ENCODE data around the gene ERC2. TPM values are rescaled to one million over a fixed set of nuclear protein-coding genes. Genes with fewer than 3 reads are reported as not detected.
A peak's percentile ranks its signal among the peaks of the same experiment; 100 is the strongest.

The ERC2 gene
- total RNA-seq, 2 donors from 2014 or later = 16.1 to 22.8 TPM

GRCh38 chr3:55476515-55476914 is 991.8 kb downstream of the ERC2 start:
- H3K9me3 Mint-ChIP-seq = no peaks in the 10 kb centered on the region
- Histone ChIP-seq H3K4me3 (ENCODE audit: low read length) (no peak overlapping the region), H3K27me3 (ENCODE audit: control insufficient read depth, insufficient read depth, low read length, poor library complexity, severe bottlenecking) (peaks cover 38% of the 10 kb centered on the region), H3K4me1 (ENCODE audit: control insufficient read depth, insufficient read depth, low read length) (no peaks in the 10 kb centered on the region), H3K9ac (ENCODE audit: extremely low read depth, low read length, poor library complexity, severe bottlenecking) (no peak overlapping the region), H3K9me3 (ENCODE audit: control insufficient read depth, low read length) (no peaks in the 10 kb centered on the region), H3K36me3 (ENCODE audit: control insufficient read depth, insufficient read depth, low read length) (no peaks in the 10 kb centered on the region), H3K27ac (ENCODE audit: low read depth, low read length) (no peak overlapping the region)
- H3K27me3 Mint-ChIP-seq (ENCODE audit: insufficient read depth) = peaks cover 95% of the 10 kb centered on the region
- DNase-seq = no peak
- H3K27ac Mint-ChIP-seq = no peak overlapping the region
- H3K4me1 Mint-ChIP-seq = peaks cover 14% of the 10 kb centered on the region
- H3K36me3 Mint-ChIP-seq (ENCODE audit: low read depth) = no peaks in the 10 kb centered on the region
- H3K4me3 Mint-ChIP-seq = no peak overlapping the region
- 87 to 100% methylated on average over 3 of the region's 3 CpGs for WGBS, 2 experiments (ENCODE audit: insufficient coverage in 1 of 2, insufficient read length in 1 of 2)
- TF ChIP-seq, protein P1, sequence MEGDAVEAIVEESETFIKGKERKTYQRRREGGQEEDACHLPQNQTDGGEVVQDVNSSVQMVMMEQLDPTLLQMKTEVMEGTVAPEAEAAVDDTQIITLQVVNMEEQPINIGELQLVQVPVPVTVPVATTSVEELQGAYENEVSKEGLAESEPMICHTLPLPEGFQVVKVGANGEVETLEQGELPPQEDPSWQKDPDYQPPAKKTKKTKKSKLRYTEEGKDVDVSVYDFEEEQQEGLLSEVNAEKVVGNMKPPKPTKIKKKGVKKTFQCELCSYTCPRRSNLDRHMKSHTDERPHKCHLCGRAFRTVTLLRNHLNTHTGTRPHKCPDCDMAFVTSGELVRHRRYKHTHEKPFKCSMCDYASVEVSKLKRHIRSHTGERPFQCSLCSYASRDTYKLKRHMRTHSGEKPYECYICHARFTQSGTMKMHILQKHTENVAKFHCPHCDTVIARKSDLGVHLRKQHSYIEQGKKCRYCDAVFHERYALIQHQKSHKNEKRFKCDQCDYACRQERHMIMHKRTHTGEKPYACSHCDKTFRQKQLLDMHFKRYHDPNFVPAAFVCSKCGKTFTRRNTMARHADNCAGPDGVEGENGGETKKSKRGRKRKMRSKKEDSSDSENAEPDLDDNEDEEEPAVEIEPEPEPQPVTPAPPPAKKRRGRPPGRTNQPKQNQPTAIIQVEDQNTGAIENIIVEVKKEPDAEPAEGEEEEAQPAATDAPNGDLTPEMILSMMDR (conservative IDR thresholded peaks at IDR 0.05) = no peak

GRCh38 chr3:55474213-55474632 is 994.0 kb downstream of the ERC2 start:
- DNase-seq = peak; percentile 75
- 96 to 97% methylated on average over 16 to 44 of the region's 44 CpGs for WGBS, 2 experiments (ENCODE audit: insufficient coverage in 1 of 2, insufficient read length in 1 of 2)

DNA sequence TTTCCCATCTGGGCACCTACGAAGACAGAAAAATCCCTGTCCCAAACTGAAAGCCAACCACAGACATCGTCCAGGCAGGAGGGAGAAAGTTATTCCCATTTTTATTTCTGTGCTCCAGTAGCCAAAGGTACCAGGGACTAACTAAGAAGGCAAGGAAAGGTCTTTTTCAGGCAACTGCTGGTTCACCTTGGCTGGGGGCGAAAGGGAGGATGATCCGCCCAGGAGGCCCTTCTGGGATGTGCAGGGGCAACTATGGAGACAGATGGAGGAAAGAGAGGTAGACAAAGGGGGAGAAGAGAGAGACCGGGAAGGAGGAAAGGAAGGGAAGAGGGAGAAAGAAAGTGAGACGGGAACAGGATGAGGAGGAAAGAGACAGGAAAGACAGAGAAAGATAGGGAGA is 994.5 kb downstream of the ERC2 start:
- Histone ChIP-seq H3K27ac (ENCODE audit: low read depth, low read length) (no peak overlapping the region), H3K9ac (ENCODE audit: extremely low read depth, low read length, poor library complexity, severe bottlenecking) (no peak overlapping the region), H3K4me1 (ENCODE audit: control insufficient read depth, insufficient read depth, low read length) (no peaks in the 10 kb centered on the region), H3K9me3 (ENCODE audit: control insufficient read depth, low read length) (no peaks in the 10 kb centered on the region), H3K27me3 (ENCODE audit: control insufficient read depth, insufficient read depth, low read length, poor library complexity, severe bottlenecking) (peaks cover 11% of the 10 kb centered on the region), H3K36me3 (ENCODE audit: control insufficient read depth, insufficient read depth, low read length) (no peaks in the 10 kb centered on the region), H3K4me3 (ENCODE audit: low read length) (no peak overlapping the region)
- Mint-ChIP-seq H3K36me3 (ENCODE audit: low read depth) (no peaks in the 10 kb centered on the region), H3K27me3 (ENCODE audit: insufficient read depth) (peaks cover 81% of the 10 kb centered on the region), H3K27ac (no peak overlapping the region), H3K4me3 (peak overlapping the region; percentile 56), H3K4me1 (peaks cover 11% of the 10 kb centered on the region), H3K9me3 (no peaks in the 10 kb centered on the region)
- WGBS, 2 experiments (ENCODE audit: insufficient coverage in 1 of 2, insufficient read length in 1 of 2) = 90 to 93% methylated on average over 5 to 6 of the region's 6 CpGs
- no peak for DNase-seq
- TF ChIP-seq, protein P1 (conservative IDR thresholded peaks at IDR 0.05) = no peak

More at GRCh38 chr3:55474213-55474632, 994.0 kb downstream of the ERC2 start:
- no peak overlapping the region for H3K4me3 ChIP-seq (ENCODE audit: low read length)
- Mint-ChIP-seq H3K9me3 (no peaks in the 10 kb centered on the region), H3K27me3 (ENCODE audit: insufficient read depth) (peaks cover 86% of the 10 kb centered on the region), H3K4me3 (peak overlapping the region; percentile 56), H3K4me1 (peaks cover 9% of the 10 kb centered on the region), H3K36me3 (ENCODE audit: low read depth) (no peaks in the 10 kb centered on the region), H3K27ac (no peak overlapping the region)
- no peaks in the 10 kb centered on the region for H3K4me1 ChIP-seq (ENCODE audit: control insufficient read depth, insufficient read depth, low read length)
- no peaks in the 10 kb centered on the region for H3K9me3 ChIP-seq (ENCODE audit: control insufficient read depth, low read length)
- H3K27me3 ChIP-seq (ENCODE audit: control insufficient read depth, insufficient read depth, low read length, poor library complexity, severe bottlenecking) = peaks cover 16% of the 10 kb centered on the region
- H3K36me3 ChIP-seq (ENCODE audit: control insufficient read depth, insufficient read depth, low read length) = no peaks in the 10 kb centered on the region
- no peak overlapping the region for H3K9ac ChIP-seq (ENCODE audit: extremely low read depth, low read length, poor library complexity, severe bottlenecking)
- TF ChIP-seq, protein P1 (conservative IDR thresholded peaks at IDR 0.05) = no peak
- H3K27ac ChIP-seq (ENCODE audit: low read depth, low read length) = no peak overlapping the region
